Tongue (tissue), 2 donors: ENCODE data around the gene SNAPIN. TPM values are rescaled to one million over a fixed set of nuclear protein-coding genes. Genes with fewer than 3 reads are reported as not detected.
"Not testable (repeated sequence)": the region's sequence is repeated elsewhere in the genome, so short reads cannot be mapped to it uniquely, and the experiment has no call there.

Source experiments
- DNase-seq: peaks from one replicate; pipeline ENCODE4 v3.0.0-alpha.2; 2015
- total RNA-seq: library from RNA; depleted of rRNA; stranded (reverse); fragments of >200 nt; gene quantifications from one replicate; pipeline ENCODE4 v1.2.3, GENCODE V29; 2014

Gene SNAPIN
- total RNA-seq, 1 donor from 2014 or later = 64.9 TPM

DNA sequence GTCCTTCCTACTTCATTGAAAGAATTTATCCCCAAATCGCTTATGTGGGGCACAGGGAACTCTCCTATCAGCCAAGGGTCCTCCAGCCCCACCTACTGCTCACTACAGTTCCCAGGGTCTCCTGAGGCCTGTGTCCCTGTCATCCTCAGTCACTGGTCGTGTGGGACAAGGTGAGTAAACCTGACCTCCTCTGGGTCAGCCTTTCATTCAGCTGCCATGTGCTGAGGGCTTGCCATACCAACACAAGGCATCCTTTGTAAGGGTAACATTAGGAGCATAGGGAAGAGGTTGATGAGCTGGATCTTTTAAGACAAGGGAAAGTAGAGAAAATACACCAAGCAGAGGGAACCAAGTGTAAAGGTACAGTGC lies 11.2 kb upstream of the SNAPIN start:
- no peak for DNase-seq

DNA sequence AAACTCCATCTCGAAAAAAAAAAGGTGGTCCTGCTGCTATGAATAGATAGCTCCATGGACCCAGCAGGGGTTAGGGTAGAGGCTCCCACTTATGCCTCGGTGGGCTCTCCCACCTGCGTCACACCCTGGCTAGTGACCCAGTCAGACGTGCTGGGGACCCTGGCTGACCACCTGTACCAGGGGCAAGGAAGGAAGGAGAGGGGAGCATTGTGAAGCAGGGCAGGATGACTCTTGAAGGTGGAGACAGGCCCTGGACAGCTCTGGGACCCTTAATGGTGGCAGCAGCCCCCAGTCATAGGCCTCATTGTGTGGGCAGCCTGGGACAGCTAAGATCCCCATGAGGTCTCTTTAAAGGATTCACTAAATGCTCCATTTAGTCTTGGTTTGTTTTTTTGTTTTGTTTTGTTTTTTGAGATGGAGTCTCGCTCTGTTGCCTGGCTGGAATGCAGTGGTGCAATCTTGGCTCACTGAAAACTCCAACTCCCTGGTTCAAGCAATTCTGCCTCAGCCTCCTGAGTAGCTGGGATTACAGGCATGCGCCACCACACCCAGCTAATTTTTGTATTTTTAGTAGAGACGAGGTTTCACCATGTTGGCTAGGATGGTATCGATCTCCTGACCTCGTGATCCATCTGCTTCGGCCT lies 10.4 kb upstream of the SNAPIN start:
- DNase-seq = no peak

DNA sequence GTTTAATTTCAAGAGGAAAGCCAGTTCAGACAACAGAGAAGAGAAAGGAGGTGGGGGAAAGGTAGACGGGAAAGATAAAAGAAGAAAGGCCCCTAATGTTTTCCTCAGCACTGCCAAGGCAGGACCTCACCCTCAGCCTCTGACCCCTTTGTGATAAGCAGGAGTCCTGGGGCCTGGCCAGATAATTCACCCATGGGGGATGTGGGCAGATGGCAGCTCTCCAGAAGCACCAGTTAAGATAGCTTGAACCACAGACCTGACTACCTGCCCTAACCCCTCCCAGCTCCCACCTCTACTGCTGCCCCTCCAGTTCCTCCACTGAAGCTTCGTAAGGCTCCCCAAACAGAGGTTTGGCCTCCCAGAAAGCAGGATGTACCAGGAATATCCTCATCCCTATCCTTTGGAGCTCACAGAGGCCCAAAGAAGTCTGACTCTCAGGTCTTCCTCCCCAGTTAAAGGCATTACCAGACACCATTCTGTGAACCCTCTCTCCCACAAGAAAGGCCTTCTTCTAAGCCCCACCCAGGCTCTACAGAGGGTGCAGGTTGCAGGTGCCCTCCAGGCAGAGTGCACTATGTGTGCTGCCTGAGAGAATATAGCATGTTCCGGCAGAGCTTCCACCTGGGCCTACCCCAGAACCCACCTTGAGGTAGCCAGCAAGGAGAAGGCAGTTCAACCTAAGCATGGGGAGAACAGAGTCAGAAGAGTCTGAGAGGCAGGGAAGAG lies 9.2 kb upstream of the SNAPIN start:
- no peak for DNase-seq

DNA sequence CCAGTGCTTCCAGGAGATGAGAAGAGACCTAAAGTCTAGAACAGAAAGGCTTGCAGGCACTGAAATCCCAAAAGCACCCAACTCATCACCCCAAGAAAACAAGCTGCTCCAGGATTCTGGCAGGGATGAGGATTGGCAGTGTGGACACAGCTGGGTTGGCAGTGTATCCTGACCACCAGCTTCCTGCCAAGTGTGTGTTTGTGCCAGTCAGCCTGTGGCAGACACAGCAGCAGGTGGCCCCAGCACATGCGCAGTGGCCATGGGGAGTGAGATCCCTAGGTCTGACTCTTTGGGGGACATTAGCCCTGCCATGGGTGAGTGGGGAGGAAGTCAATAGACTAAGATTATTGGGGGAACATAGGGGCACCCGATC lies 8.7 kb upstream of the SNAPIN start:
- DNase-seq = peak; percentile 91

DNA sequence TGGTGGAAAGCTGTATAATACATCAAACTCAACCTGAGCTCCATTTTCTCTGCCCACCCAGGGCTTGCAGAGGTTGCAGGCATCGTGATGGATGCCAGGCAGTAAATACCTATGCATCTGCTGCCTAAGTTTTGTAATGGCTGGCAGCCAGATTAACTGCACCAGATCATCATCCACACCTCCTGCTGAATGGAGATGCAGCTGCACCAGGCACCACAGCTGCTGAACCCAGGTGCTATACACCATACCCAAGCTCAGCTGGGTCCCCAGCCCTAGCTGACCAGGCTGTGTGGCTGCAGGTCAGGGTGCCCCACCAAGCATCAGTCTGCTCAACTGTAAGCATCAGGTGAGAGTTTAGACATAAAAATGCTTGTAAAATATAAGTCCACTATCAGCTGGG lies 6.7 kb upstream of the SNAPIN start:
- no peak for DNase-seq

DNA sequence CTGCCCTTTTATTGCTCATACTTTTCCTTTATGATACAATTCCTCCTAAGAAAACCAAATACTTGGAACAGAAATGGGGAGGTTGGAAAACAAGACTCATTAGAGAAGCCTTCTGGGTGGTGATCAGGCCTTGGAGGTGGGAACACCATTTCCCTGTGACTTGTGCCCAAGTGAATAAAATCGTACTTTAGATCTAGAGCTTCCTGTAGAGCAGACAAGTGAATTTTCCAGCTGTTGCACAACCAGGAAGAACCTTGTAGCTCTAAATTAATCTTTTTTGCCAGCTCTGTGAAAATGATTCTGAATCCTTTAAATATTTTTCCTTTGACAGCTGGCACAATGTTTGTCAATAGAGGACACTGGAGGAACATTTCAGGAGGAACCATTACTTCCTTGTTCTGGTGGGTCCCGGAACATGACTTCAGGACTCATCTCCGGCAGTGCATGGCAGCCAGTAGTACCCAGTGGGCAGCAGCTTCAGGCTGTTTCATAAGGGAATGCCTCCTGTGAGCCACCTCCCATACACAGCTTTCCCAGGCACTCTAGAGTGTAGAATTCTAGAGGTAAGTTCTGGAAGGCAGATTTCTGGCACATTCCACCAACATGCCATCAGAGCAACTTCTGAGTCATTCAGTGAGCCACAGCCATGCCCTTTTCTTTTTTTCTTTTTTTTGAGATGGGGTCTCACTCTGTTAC lies 5.5 kb upstream of the SNAPIN start:
- no peak for DNase-seq

DNA sequence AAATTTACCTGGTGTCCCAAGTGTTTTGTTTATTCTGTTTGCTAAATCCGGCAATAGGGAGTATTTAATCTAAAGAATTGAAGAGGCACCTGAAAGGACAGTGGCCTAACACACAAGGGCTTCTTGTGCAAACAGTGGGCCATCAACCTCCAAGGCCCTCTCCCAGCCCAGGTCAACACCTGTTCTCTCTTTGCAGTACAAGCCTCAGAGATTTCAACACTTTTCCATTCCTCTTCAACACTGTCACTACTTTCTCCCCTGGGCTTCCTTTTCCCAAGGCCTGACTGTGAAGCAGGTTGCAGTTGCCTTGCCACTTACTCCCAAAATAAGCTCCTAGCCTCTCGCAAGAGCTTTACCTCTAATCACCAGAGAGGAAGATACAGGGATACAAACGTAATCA lies 3.2 kb upstream of the SNAPIN start:
- no peak for DNase-seq

DNA sequence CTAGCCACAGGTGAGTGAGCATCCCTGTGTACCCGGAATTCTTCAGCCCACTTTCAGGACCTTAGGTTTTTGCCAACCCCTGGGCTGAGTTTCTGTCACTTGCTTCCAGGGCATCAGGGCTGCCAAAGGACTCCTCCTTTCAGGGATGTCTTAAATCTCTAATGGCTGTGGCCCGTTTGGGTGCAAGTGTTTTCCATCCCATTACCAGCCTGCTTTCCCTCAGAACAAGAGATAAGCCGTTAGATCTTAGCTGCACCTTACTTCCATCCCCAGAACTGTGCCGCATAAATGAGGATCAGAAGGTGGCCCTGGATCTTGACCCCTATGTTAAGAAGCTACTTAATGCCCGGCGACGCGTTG lies 652 bp downstream of the SNAPIN start:
- no peak for DNase-seq

DNA sequence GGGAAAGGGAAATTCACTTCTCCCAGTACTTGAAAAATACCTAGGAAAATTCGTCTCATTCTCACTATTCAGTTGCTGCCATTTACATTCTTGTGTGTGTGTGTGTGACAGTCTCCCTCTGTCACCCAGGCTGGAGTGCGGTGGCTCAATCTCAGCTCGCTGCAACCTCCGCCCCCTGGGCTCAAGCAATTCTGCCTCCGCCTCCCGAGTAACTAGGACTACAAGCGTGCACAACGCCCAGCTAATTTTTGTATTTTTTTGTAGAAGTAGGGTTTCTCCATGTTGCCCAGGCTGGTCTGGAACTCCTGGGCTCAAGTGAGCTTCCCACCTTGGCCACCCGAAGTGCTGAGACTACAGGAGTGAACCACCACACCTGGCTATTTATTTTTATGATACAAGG lies 1.2 kb downstream of the SNAPIN start:
- DNase-seq = no peak

DNA sequence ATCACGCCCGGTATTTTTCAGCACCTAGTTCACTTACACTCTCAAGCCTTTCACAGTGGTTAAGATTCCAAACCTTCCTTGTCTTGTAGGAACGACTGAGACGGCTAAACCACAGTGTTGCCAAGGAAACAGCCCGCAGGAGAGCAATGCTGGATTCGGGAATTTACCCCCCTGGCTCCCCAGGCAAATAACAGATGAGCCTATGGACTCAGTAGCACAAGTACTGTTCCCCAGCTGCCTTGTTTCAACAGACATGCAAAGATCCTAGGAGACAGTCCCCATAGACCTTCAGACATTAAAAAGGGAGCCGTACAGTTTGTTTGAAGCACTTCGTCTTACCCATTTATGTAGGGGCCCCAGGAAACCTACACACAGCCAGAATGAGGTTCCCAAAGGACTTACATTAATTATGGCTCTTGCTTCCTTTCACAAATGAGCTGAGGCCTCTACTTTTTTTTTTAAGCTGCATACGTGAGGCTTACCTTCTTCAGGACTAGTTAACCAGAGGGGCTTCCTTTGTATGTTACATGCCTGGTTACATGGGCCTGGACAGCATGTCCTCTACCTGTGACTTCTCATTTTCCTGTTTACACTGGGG lies 2.7 kb downstream of the SNAPIN start:
- DNase-seq = no peak

DNA sequence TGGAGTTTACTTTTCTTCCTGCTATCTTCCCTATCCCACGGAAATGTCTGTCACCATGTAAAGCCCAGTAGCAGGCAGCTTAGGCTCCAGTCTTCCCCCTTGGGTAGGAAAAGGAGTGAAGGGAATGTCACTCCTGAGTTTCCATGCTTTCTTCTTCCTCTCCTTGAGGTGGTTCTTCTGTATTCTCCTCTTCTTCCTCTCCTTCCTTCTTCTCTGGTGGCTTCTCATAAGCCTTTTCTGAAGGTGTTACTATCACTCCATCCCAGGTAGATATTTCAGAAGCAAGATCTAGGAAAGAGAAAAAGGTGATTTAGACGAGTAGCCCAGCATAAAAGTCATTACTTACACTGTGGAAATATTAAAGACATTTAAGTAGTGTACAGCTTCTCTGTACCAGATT lies 3.8 kb downstream of the SNAPIN start:
- no peak for DNase-seq

DNA sequence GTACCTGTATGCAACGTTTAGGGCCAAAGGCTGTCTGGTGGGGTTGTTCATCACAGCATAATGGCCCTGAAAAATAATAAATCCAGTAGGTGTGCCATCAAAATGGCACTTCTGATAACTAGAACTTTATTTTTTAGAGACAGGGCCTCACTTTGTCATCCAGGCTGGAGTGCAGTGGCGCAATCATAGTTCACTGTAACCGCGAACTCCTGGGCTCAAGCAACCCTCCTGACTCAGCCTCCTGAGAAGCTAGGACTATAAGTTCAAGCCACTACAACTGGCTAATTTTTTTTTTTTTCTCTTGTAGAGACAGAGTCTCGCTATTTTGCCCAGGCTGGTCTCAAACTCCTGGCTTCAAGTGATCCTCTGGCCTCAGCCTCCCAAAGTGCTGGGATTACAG lies 4.7 kb downstream of the SNAPIN start:
- DNase-seq = no peak

DNA sequence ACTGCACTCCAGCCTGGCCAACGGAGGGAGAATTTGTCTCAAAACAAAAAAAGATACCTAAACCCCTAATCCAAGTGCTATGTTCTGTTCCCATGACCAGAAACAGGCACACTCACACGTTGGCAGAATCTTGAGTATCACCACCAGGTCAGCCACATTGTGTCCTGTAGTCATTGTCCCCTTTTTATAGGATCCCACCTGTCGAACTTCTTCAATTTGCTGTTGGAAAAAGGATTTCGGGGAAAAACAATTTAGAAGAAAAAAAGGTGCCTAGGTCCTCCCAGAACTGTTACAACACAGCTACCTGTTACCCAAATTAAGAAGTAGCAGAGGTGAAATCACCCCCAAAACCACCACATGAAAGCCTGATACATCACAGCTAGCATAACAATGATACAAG lies 8.9 kb downstream of the SNAPIN start:
- no peak for DNase-seq

DNA sequence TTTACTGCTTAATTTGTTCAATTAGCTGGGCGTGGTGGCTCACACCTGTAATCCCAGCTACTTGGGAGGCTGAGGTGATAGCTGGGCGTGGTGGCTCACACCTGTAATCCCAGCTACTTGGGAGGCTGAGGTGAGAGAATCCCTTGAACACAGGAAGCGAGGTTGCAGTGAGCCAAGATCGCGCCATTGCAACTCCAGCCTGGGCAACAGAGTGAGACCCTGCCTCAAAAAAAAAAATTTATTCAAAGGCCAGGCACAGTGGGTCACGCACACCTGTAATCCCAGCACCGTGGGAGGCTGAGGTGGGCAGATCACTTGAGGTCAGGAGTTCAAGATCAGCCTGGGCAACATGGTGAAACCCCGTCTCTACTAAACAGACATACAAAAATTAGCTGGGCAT lies 10.2 kb downstream of the SNAPIN start:
- not testable (repeated sequence) for DNase-seq

DNA sequence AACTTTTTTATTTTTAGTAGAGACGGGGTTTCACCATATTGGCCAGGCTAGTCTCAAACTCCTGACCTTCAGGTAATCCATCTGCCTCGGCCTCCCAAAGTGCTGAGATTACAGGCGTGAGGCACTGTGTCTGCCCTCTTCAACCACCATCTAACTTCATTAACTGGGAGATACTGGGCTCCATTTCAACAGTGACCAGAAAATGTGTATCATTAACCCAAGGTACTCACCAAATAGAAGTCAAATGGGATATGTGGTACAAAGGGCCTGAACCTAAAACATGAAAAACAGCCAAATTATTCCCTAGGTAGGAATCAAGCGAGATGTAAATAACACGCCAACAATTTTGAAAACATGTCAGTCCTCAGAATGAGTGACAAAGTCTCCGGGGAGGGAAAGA lies 11.1 kb downstream of the SNAPIN start:
- no peak for DNase-seq

DNA sequence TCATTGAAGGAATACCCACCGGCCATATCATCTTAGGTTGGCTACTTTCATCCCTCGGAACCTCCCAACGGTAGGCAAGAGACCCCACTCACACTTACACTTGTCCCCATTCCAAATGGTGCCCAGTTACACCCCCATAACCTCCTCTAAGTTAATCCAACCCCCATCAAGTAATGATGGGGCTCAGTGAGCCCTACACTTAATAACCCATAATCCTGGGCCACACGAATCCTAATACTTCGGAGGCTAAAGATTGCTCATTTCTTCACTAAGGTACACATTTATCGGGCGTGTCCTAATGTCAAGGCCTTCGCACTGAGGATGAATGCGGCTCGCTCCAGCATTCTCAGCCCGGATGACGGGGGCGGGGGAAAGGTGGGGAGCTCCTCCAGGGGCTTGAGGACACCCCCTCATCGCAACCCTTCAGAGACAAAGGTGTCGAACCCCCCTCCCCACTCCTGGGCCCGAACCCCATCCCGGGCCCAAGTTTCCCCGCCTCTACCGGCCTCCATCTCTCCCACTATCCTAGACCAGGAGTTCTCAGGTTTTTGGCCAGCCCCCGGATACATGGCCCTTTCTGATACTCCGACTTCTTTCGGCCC lies 11.9 kb downstream of the SNAPIN start:
- DNase-seq = no peak

DNA sequence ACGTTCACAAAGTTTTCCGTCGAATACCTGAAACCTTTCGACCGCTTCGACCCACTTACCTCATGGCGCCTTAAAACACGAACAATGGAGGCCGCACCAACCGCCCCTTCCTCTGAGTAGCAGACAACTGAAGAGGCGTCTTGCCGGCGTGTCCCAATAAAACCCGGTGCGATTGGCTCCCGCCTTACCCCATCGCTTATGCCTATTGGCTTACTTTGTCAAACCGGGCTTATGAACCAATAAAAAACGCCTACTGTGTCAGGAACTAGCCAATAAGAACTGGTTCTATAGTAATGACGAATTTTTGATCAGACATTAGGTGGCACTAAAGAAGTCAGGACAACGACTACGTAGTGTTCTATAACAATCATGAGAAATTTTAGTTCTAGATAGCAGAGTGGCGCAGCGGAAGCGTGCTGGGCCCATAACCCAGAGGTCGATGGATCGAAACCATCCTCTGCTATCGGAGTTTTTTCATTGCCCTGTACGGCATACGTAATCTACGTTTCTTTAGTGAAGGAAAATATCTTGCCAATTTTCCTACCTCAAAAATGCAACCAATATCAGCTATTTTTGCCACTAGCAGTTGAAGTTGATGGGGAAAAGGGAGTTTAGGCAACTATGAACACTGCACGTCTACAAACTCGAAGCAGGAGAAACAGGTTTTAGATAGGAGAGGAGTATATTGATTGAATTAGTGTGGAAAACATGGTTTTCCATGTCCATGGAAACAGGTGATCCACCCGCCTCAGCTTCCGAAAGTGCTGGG lies 12.5 kb downstream of the SNAPIN start, which contains the start of gene ILF2:
Gene ILF2 (minus strand): TSS at position 135 of the 769 bp plus-strand sequence. CDS start 71 bp downstream, at position 64.
- peak; percentile 99 for DNase-seq

DNA sequence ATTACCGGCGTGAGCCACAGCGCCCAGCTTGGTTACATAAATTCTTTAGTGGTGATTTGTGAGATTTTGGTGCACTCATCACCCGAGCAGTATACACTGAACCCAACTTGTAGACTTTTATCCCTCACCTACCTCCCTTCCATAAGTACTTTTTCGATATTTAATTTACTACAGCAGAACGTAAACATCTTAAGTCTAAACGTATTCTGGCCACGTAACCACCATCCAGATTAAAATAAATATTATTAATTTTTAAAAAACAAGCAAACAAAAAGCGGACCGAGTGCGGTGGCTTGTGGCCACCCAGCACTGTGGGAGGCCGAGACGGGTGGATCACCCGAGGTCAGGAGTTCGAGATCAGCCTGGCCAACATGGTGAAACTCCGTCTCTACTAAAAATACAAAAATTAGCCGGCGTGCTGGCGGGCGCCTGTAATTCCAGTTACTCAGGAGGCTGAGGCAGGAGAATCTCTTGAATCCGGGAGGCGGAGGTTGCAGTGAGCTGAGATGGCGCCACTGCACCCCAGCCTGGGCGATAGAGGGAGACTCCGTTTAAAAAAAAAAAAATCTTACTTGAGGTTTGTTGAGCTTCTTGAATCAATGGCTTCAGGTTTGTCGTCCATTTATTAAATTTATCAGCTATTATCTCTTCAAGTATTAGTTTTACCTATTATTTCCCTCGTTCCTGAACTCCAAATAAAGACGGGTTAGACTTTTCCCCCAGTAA lies 13.3 kb downstream of the SNAPIN start:
- not testable (repeated sequence) for DNase-seq

DNA sequence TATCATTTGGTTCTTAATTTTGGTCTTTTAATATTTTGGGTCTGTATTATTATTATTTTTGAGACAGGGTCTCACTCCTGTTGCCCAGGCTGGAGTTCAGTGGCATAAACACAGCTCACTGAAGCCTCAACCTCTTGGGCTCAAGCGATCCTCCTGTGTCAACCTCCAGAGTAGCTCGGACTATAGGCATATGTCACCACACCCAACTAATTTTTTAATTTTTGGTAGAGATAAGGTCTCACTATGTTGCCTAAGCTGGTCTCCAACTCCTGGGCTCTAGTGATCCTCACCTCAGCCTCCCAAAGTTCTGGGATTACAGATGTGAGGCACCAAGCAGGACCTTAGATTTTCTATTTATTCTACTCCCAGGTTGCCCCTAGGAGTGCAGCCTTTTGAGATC lies 15.0 kb downstream of the SNAPIN start:
- DNase-seq = no peak

DNA sequence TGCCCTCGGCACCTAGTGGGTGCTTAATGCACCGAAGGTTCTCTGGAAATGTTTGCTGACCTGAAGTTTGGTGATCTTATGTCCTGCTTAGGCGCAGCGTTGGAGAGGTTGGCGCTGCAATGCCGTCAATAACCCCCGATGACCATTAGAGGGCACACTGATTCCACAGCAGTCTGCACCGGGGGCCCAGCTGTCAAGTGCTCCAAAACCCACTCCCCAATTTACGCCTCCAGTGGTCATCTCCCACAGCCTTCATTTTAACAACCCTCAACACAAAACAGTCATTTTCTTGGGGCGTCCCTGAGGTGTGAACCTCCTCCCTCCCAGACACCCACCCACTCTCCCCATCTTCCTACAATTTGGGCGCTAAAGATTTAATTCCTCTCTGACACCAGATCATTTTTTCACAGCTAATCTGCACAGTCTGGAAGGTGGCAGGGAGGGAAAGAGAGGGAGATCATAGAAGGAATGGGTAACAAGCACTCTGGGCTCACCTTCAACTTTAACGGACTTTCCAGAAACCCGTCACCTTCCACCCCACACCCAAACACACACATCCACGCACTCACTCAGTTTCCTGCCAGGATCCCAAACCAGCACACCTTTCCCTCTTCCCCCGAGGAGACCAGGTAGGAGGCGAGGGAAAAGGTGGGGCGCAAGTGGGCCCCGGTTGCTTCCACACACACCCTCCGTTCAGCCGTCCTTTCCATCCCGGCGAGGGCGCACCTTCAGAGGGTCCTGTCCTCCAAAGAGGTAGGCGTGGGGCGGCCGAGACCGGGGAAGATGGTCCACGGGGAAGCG lies 19.4 kb downstream of the SNAPIN start:
- DNase-seq = peak; percentile 71
